Tibial nerve (tissue), 4 donors: ENCODE measurements around the gene PTMS. TPM values are rescaled to one million over a fixed set of nuclear protein-coding genes. Genes with fewer than 3 reads are reported as not detected.
A peak's percentile ranks its signal among the peaks of the same experiment; 100 is the strongest.

Experiments
- DNase-seq, 2 donors: peaks; one replicate each; pipeline ENCODE4 v3.0.0-alpha.2; 2019; ENCODE audit warnings: low spot score in 2 of 2
- H3K27ac ChIP-seq, 4 donors: fragments of 200-600 bp; sonication (generic) in 3 of 4; one replicate each; pipeline ENCODE4 v1.5.1; 2017 to 2019; ENCODE audit warnings: mild to moderate bottlenecking in 1 of 4
- H3K27me3 ChIP-seq, 2 donors: fragments of 200-600 bp; sonication (generic) in 1 of 2; one replicate each; pipeline versions ENCODE4 v1.5.1 to v1.6.0; 2017 to 2019
- H3K36me3 ChIP-seq, 3 donors: fragments of 200-600 bp; sonication (generic); one replicate each; pipeline ENCODE4 v1.5.1; 2018 to 2019
- H3K4me1 ChIP-seq, 4 donors: fragments of 200-600 bp; sonication (generic) in 3 of 4; one replicate each; pipeline ENCODE4 v1.5.1; 2017 to 2019
- H3K4me3 ChIP-seq, 4 donors: fragments of 200-600 bp; sonication (generic) in 3 of 4; one replicate each; pipeline ENCODE4 v1.5.1; 2017 to 2019; ENCODE audit warnings: mild to moderate bottlenecking in 1 of 4, moderate library complexity in 1 of 4
- H3K9me3 ChIP-seq, 4 donors: fragments of 200-600 bp; sonication (generic) in 3 of 4; one replicate each; pipeline ENCODE4 v1.5.1; 2017 to 2019
- EP300 ChIP-seq, 2 donors: sonication (generic); formaldehyde crosslinking; IDR thresholded peaks; one replicate each; pipeline ENCODE4 v1.6.1; 2017; ENCODE audit warnings: antibody characterized with exemption in 2 of 2, mild to moderate bottlenecking in 1 of 2
- POLR2A ChIP-seq, 2 donors: fragments of 450-650 bp; IDR thresholded peaks; one replicate each; pipeline ENCODE4 v1.6.1; 2017; ENCODE audit warnings: antibody characterized with exemption in 2 of 2, mild to moderate bottlenecking in 2 of 2, moderate library complexity in 2 of 2
- WGBS, 2 donors: methylation state at CpG; one replicate each; pipeline ENCODE4 v1.1.5; 2018; 5-methylcytosine and 5-hydroxymethylcytosine counted together
- total RNA-seq, 4 donors: library from RNA; depleted of rRNA; stranded (reverse); fragments of >200 nt; gene quantifications; one replicate each; pipeline ENCODE4 v1.1.0, GENCODE V29; 2016
- TF ChIP-seq, protein P1 (sequence below), 5 experiments: fragments of 200-600 bp in 3 of 5; fragments of 450-650 bp in 2 of 5; sonication (generic) in 3 of 5; IDR thresholded peaks; one replicate each; pipeline ENCODE4 v1.5.1; 2016 to 2019; ENCODE audit warnings: antibody characterized with exemption in 5 of 5, mild to moderate bottlenecking in 3 of 5, moderate library complexity in 2 of 5

The PTMS gene
- total RNA-seq, 4 donors from 2014 or later, result 112 to 225 (median 174) TPM

DNA sequence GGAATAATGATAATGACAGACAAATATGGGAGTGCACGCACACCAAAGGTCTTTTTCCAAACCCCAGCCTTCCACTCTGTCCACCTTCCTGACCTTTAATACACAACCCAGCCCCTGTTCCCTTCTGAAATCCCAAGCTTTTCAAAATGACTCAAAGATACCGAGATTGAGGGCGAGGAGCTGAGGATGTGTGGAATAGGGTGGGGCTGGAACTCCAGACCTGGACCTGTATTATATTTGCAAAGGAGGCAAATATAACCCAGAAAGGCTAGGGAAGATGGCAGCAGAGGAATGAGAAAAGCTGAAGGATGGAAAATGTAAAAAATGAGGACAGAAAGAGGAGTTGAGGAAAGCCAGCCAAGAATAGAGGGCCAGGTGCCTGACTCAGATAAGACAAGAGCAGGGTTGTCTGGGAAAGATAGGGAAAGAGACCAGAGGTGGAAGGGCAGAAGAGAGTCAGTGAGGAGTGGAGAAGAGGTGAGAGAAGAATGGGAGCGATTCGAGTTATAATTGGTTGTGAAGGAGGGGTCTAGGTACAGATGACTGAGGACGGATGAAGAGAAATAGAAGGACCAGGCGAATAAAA is 1.0 kb upstream of the PTMS start:
- Histone ChIP-seq H3K9me3 (no peaks in the 10 kb centered on the region), H3K4me3 (peak overlapping the region; percentile 59 to 84 (median 72)), H3K27me3 (no peaks in the 10 kb centered on the region), H3K27ac (peak overlapping the region; percentile 90 to 96 (median 94)), H3K4me1 (peaks cover 3 to 57% (median 33%) of the 10 kb centered on the region in 4 donors), H3K36me3 (peaks cover 0 to 10% (median 0%) of the 10 kb centered on the region in 3 donors)
- TF ChIP-seq EP300 (IDR thresholded peaks at IDR 0.05) (no peak), POLR2A (IDR thresholded peaks at IDR 0.05) (no peak)
- TF ChIP-seq, protein P1, sequence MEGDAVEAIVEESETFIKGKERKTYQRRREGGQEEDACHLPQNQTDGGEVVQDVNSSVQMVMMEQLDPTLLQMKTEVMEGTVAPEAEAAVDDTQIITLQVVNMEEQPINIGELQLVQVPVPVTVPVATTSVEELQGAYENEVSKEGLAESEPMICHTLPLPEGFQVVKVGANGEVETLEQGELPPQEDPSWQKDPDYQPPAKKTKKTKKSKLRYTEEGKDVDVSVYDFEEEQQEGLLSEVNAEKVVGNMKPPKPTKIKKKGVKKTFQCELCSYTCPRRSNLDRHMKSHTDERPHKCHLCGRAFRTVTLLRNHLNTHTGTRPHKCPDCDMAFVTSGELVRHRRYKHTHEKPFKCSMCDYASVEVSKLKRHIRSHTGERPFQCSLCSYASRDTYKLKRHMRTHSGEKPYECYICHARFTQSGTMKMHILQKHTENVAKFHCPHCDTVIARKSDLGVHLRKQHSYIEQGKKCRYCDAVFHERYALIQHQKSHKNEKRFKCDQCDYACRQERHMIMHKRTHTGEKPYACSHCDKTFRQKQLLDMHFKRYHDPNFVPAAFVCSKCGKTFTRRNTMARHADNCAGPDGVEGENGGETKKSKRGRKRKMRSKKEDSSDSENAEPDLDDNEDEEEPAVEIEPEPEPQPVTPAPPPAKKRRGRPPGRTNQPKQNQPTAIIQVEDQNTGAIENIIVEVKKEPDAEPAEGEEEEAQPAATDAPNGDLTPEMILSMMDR (IDR thresholded peaks at IDR 0.05), result no peak
- no peak for DNase-seq
- 30 to 38% methylated on average over 7 of the region's 7 CpGs for WGBS, 2 donors

DNA sequence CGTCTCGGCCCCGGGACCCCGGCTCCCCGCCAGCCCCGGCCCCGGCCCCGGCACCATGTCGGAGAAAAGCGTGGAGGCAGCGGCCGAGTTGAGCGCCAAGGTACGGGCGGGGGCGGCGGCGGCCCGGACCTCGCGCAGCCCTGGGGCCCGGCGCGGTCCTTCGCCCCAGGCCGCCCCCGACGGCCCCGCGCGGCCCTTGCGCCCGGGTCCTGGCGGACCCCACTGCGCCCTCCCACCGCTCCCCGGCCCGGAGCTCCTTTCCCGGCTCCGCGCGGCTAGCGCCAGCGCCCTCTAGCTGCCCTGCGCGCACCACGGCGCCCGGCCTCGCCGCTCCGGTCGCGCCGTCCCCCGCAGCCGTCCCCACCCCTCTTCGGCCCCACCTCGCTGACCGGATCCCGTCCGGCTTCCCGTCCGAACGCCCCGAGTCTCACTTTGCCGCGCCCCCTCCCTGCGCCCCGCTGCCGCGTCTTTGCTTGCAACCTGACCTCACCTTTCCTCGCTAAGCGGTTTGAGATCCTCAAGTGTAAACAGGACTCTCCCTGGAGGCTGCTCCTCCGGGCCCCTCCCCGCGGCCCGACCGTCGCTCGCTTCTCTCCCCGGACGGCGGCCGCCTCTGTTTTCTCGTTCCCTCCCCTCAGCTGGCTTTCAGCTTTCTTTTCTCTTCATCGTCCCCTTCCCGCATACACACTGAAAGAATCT is 637 bp downstream of the PTMS start:
- Histone ChIP-seq H3K4me3 (peak overlapping the region; percentile 72 to 84 (median 78)), H3K4me1 (peaks cover 3 to 74% (median 38%) of the 10 kb centered on the region in 4 donors), H3K9me3 (no peaks in the 10 kb centered on the region), H3K27ac (peak overlapping the region; percentile 90 to 96 (median 95)), H3K36me3 (peaks cover 0 to 26% (median 0%) of the 10 kb centered on the region in 3 donors), H3K27me3 (no peaks in the 10 kb centered on the region)
- DNase-seq, result peak; percentile 62 to 65
- TF ChIP-seq, protein P1 (IDR thresholded peaks at IDR 0.05), result peak; percentile 80 to 97 (median 92)
- TF ChIP-seq POLR2A (IDR thresholded peaks at IDR 0.05) (peak; percentile 33 to 69), EP300 (IDR thresholded peaks at IDR 0.05) (peak in 1 of 2 donors; percentile 74)
- 0 to 1% methylated on average over 59 to 65 of the region's 88 CpGs for whole genome bisulfite sequencing, 2 donors

DNA sequence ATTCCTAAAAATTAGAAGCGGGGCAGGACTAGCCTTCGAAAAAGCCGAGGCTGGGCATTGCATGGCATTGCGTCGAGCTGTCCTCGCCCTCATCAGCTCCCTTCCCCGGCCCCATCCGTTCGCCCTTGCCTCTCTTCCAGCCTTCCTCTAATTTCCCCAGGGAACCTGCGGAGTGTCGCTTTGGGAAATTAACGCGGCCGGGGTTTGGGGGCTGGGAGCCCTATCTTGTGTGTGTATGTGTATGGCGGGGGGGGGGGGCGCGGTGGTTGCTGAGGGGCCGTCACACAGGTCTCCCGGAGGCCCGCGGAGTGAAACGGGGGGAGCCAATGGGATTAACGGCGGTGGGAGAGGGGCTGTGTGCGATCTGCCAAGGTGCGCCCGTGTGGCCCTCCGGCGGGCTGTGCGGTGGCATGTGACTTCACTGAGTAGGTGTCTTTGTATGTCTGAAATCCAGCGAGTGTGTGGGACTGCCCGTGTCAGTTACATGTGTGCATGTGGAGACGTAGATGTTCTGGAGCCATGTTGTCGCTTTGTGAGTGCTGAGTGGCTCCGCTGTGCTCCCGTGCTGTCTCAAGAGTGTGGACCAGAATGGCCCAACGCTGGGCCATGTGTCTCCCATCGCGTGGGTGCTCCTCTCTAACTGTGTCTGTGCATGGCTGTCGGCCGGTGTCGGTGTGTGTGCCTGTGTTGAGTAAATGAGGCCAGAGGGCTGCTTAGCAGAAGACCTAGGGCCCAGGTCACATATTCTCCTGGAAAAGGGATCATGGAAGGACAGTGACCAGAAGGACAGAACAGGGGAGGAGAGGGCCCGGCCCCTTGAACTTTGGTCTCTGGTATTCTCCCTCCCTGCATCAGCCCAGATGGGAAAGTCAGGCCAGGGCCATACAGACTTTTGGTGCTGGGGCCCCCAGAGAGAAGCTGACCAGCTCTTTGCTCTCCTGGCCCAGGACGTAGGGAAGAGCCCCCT is 1.5 kb downstream of the PTMS start:
- WGBS, 2 donors, result 10% methylated on average over 35 to 38 of the region's 44 CpGs

GRCh38 chr12:6768437-6768914 is 2.3 kb downstream of the PTMS start:
- Histone ChIP-seq H3K9me3 (no peaks in the 10 kb centered on the region), H3K4me3 (peak overlapping the region in 3 of 4 donors; percentile 73 to 84 (median 84)), H3K27me3 (no peaks in the 10 kb centered on the region), H3K27ac (peak overlapping the region in 3 of 4 donors; percentile 90 to 96 (median 95)), H3K36me3 (peaks cover 0 to 28% (median 0%) of the 10 kb centered on the region in 3 donors), H3K4me1 (peaks cover 3 to 85% (median 42%) of the 10 kb centered on the region in 4 donors)
- no peak for DNase-seq
- TF ChIP-seq, protein P1 (IDR thresholded peaks at IDR 0.05), result no peak
- TF ChIP-seq EP300 (IDR thresholded peaks at IDR 0.05) (no peak), POLR2A (IDR thresholded peaks at IDR 0.05) (no peak)
- 19 to 27% methylated on average over 5 to 6 of the region's 6 CpGs for WGBS, 2 donors

More for the DNA sequence above, 1.5 kb downstream of the PTMS start:
- no peak for DNase-seq
- H3K9me3 ChIP-seq, result no peaks in the 10 kb centered on the region
- peak overlapping the region; percentile 90 to 96 (median 95) for H3K27ac ChIP-seq
- no peaks in the 10 kb centered on the region for H3K27me3 ChIP-seq
- H3K36me3 ChIP-seq, result peaks cover 0 to 28% (median 0%) of the 10 kb centered on the region in 3 donors
- TF ChIP-seq EP300 (IDR thresholded peaks at IDR 0.05) (peak in 1 of 2 donors; percentile 54), POLR2A (IDR thresholded peaks at IDR 0.05) (no peak)
- TF ChIP-seq, protein P1 (IDR thresholded peaks at IDR 0.05), result no peak
- H3K4me1 ChIP-seq, result peaks cover 3 to 82% (median 44%) of the 10 kb centered on the region in 4 donors
- H3K4me3 ChIP-seq, result peak overlapping the region; percentile 72 to 84 (median 78)
